Stimulated activated CD8-positive, alpha-beta memory T cell treated with anti-CD3 and anti-CD28 coated beads, Interleukin-4, amount 100 ng/mL, for 24 hours (primary cell): ENCODE results near the gene WDR36.

Source experiments
- DNase-seq: peaks from one replicate; pipeline ENCODE4 v3.0.0-alpha.2; 2020; ENCODE audit warnings: low read depth

The WDR36 gene

GRCh38 chr5:111092062-111092853 lies at the start of gene WDR36:
Gene WDR36 (plus strand): TSS chr5:111092348. CDS start chr5:111092457, 109 bp downstream.
- DNase-seq = peak; percentile 80

- no peak for DNase-seq
These were observed 48.2 kb upstream of the WDR36 start for GRCh38 chr5:111043712-111044506.

GRCh38 chr5:111058064-111058463 lies 34.1 kb upstream of the WDR36 start:
- no peak for DNase-seq

DNA sequence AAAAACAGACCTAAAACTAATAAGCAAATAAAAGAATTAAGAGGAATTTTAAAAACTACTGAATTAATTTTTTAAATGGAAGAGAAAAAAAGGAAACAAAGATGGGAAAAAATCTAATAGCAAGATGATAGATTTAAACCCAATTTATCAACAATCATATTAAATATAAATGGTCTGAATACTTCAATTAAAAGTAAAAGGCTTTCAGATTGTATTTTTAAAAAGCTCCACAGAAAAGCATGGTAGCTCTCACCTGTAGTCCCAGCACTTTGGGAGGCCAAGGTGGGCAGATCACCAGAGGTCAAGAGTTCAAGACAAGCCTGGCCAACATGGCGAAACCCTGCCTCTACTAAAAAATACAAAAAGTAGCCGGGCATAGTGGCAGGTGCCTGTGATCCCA lies 32.0 kb upstream of the WDR36 start:
- DNase-seq = no peak

DNA sequence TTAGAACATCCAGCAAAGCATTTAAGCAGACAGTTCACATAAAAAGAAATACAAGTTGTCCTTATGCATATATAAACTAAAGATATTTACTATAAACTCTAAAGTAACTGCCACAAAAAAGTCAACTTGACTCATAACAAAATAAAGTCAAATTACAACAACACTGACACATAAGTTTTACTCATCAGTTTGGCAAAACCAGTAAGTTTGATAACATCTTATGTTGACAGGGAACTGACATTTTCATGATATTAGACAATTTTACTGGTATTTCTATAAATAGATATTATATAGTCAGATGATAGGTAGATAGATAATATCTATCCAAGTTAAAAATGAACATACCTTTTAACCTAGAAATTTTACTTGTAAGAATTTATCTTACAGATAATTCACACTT lies 30.5 kb upstream of the WDR36 start:
- no peak for DNase-seq

- DNase-seq = no peak
These were observed 28.3 kb upstream of the WDR36 start for GRCh38 chr5:111063709-111064322.

DNA sequence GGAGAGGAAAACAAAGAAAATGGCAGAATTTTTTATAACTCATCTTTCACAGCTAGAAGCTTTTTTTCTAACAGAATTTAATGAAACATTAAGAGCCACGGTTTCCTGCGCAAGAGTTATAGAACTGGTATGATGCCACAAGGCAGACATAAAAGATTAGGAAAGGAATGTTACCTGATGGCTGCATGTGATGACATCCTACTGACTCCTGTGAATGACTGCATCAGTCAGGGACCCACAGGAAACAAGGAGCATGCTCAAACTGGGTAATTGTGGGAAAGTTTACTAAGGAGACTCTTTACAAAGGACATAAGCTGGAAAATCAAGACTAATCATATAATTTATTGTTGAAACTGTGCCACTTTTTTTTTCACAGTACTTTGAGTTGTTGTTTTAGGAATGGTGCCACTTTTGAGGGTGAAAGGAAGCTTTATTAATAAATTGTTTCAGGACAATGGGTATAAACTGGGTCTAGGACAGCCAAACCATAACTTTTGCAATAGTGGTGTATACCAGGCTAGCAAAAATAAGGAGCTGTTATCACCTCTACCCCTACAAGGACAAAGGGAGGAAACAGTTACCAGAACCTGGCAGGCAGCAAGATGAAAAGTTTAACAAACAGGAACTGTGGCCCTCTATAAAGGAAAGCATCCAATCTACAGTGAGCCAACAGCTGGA lies 25.7 kb upstream of the WDR36 start:
- no peak for DNase-seq

DNA sequence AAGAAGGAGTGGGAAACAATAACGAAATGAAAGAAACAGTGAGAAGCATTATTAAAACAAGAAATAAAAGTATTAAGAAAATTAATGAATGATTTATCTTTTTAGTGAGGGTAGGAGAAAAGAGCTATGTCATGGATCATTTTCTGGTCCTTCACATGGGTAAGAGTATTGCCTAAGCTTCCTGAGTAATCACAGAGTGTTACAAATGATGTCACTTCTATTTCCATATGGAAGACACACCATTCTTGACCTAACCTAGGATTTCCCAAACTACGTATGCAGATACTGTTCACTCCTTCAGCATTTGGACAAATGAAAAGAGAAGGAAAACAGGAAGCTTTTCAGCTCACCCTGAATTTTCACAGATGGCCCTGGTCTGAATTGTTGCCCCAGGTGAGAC lies 23.9 kb upstream of the WDR36 start:
- DNase-seq = no peak

- no peak for DNase-seq
These were observed 22.3 kb upstream of the WDR36 start for GRCh38 chr5:111069839-111070238.

- no peak for DNase-seq
These were observed 21.6 kb upstream of the WDR36 start for GRCh38 chr5:111070272-111071134.

DNA sequence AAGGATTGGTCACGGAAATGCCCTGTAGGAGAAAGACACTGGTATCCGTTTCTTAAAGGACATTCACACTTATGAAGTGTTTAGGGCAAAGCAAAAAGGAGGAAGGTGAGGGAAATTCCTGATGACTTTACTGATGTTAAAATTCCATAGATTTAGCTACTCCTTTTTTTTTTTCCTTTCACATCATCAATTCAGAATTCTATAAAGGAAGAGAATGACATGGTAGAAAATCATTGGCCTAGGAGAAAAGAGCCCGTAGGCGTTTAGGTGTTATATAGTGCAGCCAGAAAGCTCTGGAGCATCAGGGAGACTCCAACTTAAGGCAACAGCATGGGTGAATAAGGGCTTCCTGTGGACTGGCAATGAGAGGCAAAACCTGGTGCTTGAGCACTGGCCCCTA lies 20.7 kb upstream of the WDR36 start, which contains the start of gene TSLP:
Gene TSLP (plus strand): TSS at position 301 of the 400 bp plus-strand sequence. CDS start 178 bp downstream, outside the sequence.
- DNase-seq = no peak

DNA sequence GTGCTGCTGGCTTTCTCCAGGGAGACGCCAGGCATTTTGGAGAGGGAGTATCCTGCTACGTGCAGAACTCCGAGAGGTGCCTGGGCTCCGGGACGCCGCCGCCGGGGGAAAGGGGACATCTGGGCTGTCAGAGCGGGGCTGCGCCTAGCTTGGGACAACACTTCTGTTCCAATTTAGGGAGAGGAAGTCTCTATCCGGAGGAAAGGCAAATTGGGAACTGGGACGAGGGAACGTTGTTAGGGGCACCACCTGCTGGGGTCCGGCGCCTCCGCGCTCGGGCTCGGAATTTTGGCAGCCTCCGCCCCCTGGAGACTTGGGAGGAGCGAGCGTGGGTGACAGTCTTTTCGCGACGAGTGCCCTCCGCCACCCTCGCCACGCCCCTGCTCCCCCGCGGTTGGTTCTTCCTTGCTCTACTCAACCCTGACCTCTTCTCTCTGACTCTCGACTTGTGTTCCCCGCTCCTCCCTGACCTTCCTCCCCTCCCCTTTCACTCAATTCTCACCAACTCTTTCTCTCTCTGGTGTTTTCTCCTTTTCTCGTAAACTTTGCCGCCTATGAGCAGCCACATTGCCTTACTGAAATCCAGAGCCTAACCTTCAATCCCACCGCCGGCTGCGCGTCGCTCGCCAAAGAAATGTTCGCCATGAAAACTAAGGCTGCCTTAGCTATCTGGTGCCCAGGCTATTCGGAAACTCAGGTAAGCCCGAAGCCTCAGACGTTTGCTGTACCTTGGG lies 19.0 kb upstream of the WDR36 start:
- DNase-seq = peak; percentile 59

DNA sequence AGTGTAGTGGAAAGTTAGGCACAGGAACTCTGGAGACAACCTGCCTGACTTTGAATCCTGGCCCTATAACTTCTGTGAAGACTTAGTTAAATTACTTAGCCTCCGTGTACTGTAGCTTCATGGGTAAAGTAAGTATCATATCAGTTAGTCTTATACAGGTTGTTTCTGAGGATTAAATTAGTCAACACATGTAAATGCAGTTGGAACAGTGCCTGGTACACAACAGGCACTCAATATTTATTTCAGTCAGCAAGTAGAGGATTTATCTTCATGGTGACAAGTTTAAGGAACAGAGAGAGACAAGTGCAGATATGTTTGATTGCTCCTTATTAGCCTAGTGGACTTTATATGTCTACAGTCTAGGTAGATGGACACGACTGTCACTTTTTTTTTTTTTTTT lies 17.9 kb upstream of the WDR36 start:
- DNase-seq = no peak

GRCh38 chr5:111075520-111075919 lies 16.6 kb upstream of the WDR36 start:
- no peak for DNase-seq

GRCh38 chr5:111076091-111076490 lies 16.1 kb upstream of the WDR36 start:
- DNase-seq = no peak

GRCh38 chr5:111077678-111078077 lies 14.5 kb upstream of the WDR36 start:
- DNase-seq = no peak

GRCh38 chr5:111079846-111080245 lies 12.3 kb upstream of the WDR36 start:
- DNase-seq = no peak

DNA sequence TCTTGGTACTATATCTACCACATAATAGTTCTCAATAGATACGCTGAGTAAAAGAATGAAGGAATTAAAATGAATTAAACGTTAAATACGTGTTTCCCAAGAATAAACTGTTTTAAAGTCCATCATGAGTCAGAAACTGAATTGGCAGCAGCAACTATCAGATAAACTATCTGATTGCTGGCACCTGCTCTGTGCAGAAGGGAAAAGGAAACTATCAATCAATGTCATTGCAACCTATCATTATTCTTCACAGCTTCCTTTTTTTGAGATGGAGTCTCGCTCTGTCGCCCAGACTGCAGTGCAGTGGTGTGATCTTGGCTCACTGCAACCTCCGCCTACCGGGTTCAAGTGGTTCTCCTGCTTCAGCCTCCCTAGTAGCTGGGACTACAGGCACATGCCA lies 8.8 kb upstream of the WDR36 start:
- DNase-seq = no peak

DNA sequence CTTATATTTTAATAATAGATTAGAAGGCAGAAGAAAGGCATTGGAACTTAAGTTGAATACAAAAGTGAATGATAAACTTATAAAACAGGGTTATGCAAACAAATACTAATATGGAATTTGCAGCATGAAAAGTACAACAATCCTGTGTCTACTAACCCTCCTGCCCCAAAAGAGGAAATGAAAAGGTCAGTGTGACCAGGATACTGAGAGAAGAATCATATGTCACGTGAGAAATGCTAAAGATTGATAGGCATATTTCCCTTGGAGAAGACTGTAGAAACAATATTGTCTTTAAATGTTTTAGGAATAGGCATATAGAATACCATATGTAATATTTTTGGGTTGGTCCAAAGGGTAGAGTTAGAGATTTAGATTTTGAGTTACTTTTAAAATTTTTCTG lies 3.8 kb downstream of the WDR36 start:
- DNase-seq = no peak

GRCh38 chr5:111099058-111099778 lies 7.1 kb downstream of the WDR36 start:
- no peak for DNase-seq
